Measurements from ENCODE around the gene ZAP70.

ZAP70 gene

GRCh38 chr2:97717613-97717995 is 4.2 kb downstream of the ZAP70 start:
- no peak for DNase-seq (ENCODE audit: low spot score)

GRCh38 chr2:97718051-97718882 is 4.9 kb downstream of the ZAP70 start:
- DNase-seq (ENCODE audit: low spot score), result peak; percentile 51

GRCh38 chr2:97718942-97719341 is 5.6 kb downstream of the ZAP70 start:
- DNase-seq (ENCODE audit: low spot score), result peak; percentile 15

GRCh38 chr2:97719362-97720155 is 6.2 kb downstream of the ZAP70 start:
- DNase-seq (ENCODE audit: low spot score), result no peak

GRCh38 chr2:97720746-97721145 is 7.4 kb downstream of the ZAP70 start:
- DNase-seq (ENCODE audit: low spot score), result no peak

GRCh38 chr2:97722227-97722626 is 8.9 kb downstream of the ZAP70 start:
- no peak for DNase-seq (ENCODE audit: low spot score)

GRCh38 chr2:97723156-97724072 is 10.0 kb downstream of the ZAP70 start:
- DNase-seq (ENCODE audit: low spot score), result no peak

- no peak for DNase-seq (ENCODE audit: low spot score)
Observed at GRCh38 chr2:97724073-97724410, 10.7 kb downstream of the ZAP70 start.

GRCh38 chr2:97724501-97724900 is 11.1 kb downstream of the ZAP70 start:
- DNase-seq (ENCODE audit: low spot score), result no peak

GRCh38 chr2:97724946-97725688 is 11.7 kb downstream of the ZAP70 start:
- no peak for DNase-seq (ENCODE audit: low spot score)

- no peak for DNase-seq (ENCODE audit: low spot score)
Observed at GRCh38 chr2:97726261-97727064, 13.1 kb downstream of the ZAP70 start.

- no peak for DNase-seq (ENCODE audit: low spot score)
Observed at GRCh38 chr2:97727296-97727695, 13.9 kb downstream of the ZAP70 start.

- DNase-seq (ENCODE audit: low spot score), result no peak
Observed at GRCh38 chr2:97728091-97728731, 14.8 kb downstream of the ZAP70 start.

- no peak for DNase-seq (ENCODE audit: low spot score)
Observed at GRCh38 chr2:97730245-97730644, 16.9 kb downstream of the ZAP70 start.

GRCh38 chr2:97731274-97732020 is 18.1 kb downstream of the ZAP70 start:
- no peak for DNase-seq (ENCODE audit: low spot score)

- DNase-seq (ENCODE audit: low spot score), result no peak
Observed at GRCh38 chr2:97732436-97733340, 19.3 kb downstream of the ZAP70 start.

- DNase-seq (ENCODE audit: low spot score), result no peak
Observed at GRCh38 chr2:97733341-97734035, 20.1 kb downstream of the ZAP70 start.

Measured in NAMALWA (cell line).